ENCODE results near the gene OIT3. TPM values are rescaled to one million over a fixed set of nuclear protein-coding genes. Genes with fewer than 3 reads are reported as not detected.
"Not testable (repeated sequence)": the region's sequence is repeated elsewhere in the genome, so short reads cannot be mapped to it uniquely, and the experiment has no call there.

The OIT3 gene
- total RNA-seq, 1 donor from 2014 or later, result not detected

DNA sequence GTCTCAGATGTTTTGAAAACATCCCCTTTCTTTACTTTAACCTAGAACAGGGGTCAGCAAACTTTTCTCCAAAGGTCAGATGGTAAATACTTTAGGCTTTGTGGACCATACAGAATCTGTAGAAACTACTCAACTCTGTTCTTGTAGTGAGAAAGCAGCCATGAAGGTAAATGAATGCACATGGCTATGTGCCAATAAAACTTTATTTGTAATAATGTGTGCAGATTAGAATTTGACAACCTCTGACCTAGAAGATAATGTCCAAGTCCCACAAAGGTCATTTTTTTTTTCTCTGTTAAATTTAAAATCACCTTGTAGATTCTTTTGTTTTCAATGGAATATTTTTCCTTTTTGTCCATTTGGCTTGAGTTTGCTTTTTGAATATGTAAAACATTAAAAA is 17.2 kb downstream of the OIT3 start:
- H3K9me3 ChIP-seq (replicated peaks), result no peaks in the 10 kb centered on the region
- no peak for DNase-seq
- H3K27ac ChIP-seq (replicated peaks), result no peak overlapping the region
- H3K36me3 ChIP-seq, result no peaks in the 10 kb centered on the region
- no peaks in the 10 kb centered on the region for H3K4me1 ChIP-seq
- no peaks in the 10 kb centered on the region for H3K27me3 ChIP-seq (ENCODE audit: low read depth)
- H3K4me3 ChIP-seq, result no peak overlapping the region
- intact Hi-C loops (cut with micrococcal nuclease), result no loop called here
- TF ChIP-seq, protein P1, sequence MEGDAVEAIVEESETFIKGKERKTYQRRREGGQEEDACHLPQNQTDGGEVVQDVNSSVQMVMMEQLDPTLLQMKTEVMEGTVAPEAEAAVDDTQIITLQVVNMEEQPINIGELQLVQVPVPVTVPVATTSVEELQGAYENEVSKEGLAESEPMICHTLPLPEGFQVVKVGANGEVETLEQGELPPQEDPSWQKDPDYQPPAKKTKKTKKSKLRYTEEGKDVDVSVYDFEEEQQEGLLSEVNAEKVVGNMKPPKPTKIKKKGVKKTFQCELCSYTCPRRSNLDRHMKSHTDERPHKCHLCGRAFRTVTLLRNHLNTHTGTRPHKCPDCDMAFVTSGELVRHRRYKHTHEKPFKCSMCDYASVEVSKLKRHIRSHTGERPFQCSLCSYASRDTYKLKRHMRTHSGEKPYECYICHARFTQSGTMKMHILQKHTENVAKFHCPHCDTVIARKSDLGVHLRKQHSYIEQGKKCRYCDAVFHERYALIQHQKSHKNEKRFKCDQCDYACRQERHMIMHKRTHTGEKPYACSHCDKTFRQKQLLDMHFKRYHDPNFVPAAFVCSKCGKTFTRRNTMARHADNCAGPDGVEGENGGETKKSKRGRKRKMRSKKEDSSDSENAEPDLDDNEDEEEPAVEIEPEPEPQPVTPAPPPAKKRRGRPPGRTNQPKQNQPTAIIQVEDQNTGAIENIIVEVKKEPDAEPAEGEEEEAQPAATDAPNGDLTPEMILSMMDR (IDR thresholded peaks at IDR 0.05; ENCODE audit: borderline replicate concordance), result no peak

DNA sequence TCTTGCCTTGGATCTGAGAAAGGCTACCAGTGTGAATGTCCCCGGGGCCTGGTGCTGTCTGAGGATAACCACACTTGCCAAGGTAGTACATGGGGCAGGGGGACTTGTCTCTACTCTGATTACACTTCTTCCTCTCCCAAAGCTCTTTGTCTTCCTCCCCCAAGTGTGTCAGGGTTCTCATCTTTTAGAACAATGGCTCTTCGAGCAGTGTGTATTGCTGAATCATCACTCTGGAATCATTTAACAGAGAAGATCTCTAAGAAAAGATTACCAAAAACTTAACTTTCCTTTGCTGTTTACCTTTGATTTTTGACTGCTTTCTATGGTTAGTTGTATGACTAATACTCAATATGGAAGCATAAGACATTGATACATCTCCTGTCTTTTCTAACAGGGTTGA is 18.2 kb downstream of the OIT3 start:
- intact Hi-C loops (cut with micrococcal nuclease), result no loop called here
- Histone ChIP-seq H3K27me3 (ENCODE audit: low read depth) (no peaks in the 10 kb centered on the region), H3K4me3 (no peak overlapping the region), H3K27ac (replicated peaks) (no peak overlapping the region), H3K9me3 (replicated peaks) (no peaks in the 10 kb centered on the region), H3K4me1 (no peaks in the 10 kb centered on the region), H3K36me3 (no peaks in the 10 kb centered on the region)
- DNase-seq, result no peak
- TF ChIP-seq, protein P1 (IDR thresholded peaks at IDR 0.05; ENCODE audit: borderline replicate concordance), result no peak

DNA sequence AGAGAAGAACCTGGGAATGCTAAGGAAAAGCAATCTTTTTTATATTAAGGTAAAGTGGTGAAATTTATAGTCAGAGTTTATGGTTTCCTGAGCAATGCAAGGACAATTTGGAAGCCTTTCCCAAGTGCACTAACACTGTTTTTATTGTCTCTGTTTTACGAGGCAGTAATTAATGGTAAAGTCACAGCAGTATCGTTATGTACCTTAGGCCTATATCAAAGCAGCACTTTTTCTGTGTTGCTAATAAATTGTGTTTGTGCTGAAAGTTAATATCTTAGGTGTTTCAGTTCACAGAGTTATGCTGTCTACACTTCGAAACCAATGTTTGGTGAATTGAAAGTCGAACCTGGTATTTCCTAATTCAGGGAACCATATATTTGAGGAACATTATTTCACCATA is 19.2 kb downstream of the OIT3 start:
- Histone ChIP-seq H3K36me3 (no peaks in the 10 kb centered on the region), H3K9me3 (replicated peaks) (no peaks in the 10 kb centered on the region), H3K27ac (replicated peaks) (no peak overlapping the region), H3K4me3 (no peak overlapping the region), H3K4me1 (no peaks in the 10 kb centered on the region), H3K27me3 (ENCODE audit: low read depth) (no peaks in the 10 kb centered on the region)
- TF ChIP-seq, protein P1 (IDR thresholded peaks at IDR 0.05; ENCODE audit: borderline replicate concordance), result no peak
- intact Hi-C loops (cut with micrococcal nuclease), result no loop called here
- no peak for DNase-seq

DNA sequence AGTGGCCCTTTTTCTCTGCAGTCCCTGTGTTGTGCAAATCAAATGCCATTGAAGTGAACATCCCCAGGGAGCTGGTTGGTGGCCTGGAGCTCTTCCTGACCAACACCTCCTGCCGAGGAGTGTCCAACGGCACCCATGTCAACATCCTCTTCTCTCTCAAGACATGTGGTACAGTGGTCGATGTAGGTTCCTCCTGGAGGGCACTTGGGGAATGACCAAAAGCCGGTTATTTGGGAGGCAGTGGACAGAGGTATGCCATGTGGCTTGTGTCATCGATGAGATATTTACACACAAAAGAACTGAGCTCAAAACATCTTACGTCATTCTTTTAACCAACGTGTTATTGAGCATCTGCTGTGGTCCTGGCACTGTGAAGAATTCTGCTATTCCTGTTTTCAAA is 19.7 kb downstream of the OIT3 start:
- TF ChIP-seq, protein P1 (IDR thresholded peaks at IDR 0.05; ENCODE audit: borderline replicate concordance), result no peak
- intact Hi-C loops (cut with micrococcal nuclease), result no loop called here
- DNase-seq, result no peak
- no peak overlapping the region for H3K27ac ChIP-seq (replicated peaks)
- no peaks in the 10 kb centered on the region for H3K9me3 ChIP-seq (replicated peaks)
- no peaks in the 10 kb centered on the region for H3K4me1 ChIP-seq
- H3K27me3 ChIP-seq (ENCODE audit: low read depth), result no peaks in the 10 kb centered on the region
- H3K4me3 ChIP-seq, result no peak overlapping the region
- no peaks in the 10 kb centered on the region for H3K36me3 ChIP-seq

DNA sequence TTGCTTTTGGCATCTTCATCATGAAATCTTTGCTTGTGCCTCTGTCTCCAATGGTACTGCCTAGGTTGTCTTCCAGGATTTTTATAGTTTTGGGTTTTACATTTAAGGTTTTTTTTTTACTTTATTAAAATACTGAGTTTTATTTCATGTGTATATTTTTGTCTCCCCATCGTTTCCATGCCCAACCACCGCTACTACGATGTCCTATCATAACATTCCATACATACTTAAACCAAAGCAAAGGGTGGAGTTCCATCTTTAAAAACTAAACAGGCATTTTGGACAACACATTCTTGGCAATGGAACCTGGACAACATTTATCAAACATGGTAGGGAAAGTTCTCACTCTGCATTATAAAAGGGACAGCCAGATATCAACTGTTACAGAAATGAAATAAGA is 23.7 kb downstream of the OIT3 start:
- peaks cover 36% of the 10 kb centered on the region for H3K9me3 ChIP-seq (replicated peaks)
- DNase-seq; H3K4me3 ChIP-seq; H3K27ac ChIP-seq (replicated peaks); H3K36me3 ChIP-seq; intact Hi-C loops (cut with micrococcal nuclease); H3K4me1 ChIP-seq; H3K27me3 ChIP-seq (ENCODE audit: low read depth): not testable (repeated sequence)

DNA sequence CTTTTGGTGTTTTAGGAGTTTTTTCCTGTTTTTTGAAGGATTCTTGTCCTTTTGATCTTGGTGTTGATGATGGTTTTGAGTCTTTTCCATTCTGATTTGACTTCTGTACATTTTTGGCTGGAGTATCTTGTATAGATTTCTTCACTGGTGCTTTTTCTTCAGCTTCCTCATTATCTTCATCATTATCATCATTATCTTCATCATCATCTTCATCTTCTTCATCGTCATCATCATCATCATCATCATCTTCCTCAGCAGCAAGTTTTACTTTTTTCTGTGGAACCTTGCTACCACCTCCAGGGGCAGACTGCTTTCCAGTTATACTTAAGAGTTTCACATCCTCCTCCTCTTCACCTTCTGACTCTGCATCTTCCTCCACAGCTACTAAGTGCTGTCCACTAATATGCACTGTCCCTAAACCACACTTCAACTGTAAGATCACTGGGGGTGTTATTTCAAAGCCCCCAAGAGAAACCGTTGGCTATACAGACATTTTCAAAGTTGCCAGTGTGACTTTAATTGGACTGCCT is 24.3 kb downstream of the OIT3 start:
- intact Hi-C loops (cut with micrococcal nuclease); H3K36me3 ChIP-seq: not testable (repeated sequence)
- H3K9me3 ChIP-seq (replicated peaks), result peaks cover 42% of the 10 kb centered on the region

DNA sequence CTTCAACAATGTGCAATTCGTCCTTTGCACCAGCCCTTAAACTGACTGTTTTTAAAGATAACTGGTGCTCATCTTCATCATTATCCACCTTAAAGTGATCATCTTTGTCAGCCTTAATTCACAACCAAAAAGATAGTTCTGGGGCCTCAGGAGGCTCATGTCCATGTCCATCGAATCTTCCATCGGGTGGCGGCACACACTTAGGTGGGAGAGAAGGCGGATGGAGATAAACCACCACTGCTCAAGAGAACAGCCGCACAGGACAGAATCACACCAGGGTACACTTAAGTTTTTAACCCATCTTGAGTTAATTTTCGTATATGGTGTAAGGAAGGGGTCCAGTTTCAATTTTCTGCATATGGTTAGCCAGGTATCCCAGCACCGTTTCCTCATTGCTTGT is 24.8 kb downstream of the OIT3 start:
- Histone ChIP-seq H3K27ac (replicated peaks) (no peak overlapping the region), H3K4me1 (no peaks in the 10 kb centered on the region), H3K36me3 (no peaks in the 10 kb centered on the region), H3K9me3 (replicated peaks) (peaks cover 42% of the 10 kb centered on the region), H3K4me3 (no peak overlapping the region), H3K27me3 (ENCODE audit: low read depth) (no peaks in the 10 kb centered on the region)
- TF ChIP-seq, protein P1 (IDR thresholded peaks at IDR 0.05; ENCODE audit: borderline replicate concordance), result no peak
- intact Hi-C loops (cut with micrococcal nuclease), result no loop called here
- DNase-seq, result no peak

More for the DNA sequence above, 24.3 kb downstream of the OIT3 start:
- not testable (repeated sequence) for H3K27me3 ChIP-seq (ENCODE audit: low read depth); H3K4me3 ChIP-seq; H3K4me1 ChIP-seq; DNase-seq; H3K27ac ChIP-seq (replicated peaks)

DNA sequence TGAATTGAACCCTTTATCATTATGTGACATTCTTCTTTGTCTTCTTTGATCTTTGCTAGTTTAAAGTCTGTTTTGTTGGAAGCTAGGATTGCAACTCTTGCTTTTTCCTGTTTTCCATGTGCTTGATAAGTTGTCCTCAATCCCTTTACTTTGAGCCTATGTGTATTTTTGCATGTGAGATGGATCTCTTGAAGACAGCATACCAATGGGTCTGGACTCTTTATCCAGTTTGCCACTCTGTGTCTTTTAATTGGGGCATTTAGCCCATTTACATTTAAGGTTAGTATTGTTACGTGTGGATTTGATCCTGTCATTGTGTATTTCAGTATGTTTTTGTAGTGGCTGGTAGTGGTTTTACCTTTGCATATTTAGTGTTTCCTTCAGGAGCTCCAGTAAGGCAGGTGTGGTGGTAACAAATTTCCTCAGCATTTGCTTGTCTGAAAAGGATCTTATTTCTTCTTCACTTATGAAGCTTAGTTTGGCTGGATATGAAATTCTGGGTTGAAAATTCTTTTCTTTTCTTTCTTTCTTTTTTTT is 27.7 kb downstream of the OIT3 start:
- H3K27me3 ChIP-seq (ENCODE audit: low read depth); H3K27ac ChIP-seq (replicated peaks); intact Hi-C loops (cut with micrococcal nuclease); DNase-seq; H3K4me3 ChIP-seq; H3K36me3 ChIP-seq; H3K4me1 ChIP-seq: not testable (repeated sequence)
- peaks cover 42% of the 10 kb centered on the region for H3K9me3 ChIP-seq (replicated peaks)

All from left ventricle myocardium inferior (tissue), 1 donor.